ENCODE results near the gene SCN11A. TPM values are rescaled to one million over a fixed set of nuclear protein-coding genes. Genes with fewer than 3 reads are reported as not detected.

Gene SCN11A
- 0.02 TPM in 1 of 5 replicates, not detected in the others for total RNA-seq (2022; extraction: Qiagen RNA extraction)

DNA sequence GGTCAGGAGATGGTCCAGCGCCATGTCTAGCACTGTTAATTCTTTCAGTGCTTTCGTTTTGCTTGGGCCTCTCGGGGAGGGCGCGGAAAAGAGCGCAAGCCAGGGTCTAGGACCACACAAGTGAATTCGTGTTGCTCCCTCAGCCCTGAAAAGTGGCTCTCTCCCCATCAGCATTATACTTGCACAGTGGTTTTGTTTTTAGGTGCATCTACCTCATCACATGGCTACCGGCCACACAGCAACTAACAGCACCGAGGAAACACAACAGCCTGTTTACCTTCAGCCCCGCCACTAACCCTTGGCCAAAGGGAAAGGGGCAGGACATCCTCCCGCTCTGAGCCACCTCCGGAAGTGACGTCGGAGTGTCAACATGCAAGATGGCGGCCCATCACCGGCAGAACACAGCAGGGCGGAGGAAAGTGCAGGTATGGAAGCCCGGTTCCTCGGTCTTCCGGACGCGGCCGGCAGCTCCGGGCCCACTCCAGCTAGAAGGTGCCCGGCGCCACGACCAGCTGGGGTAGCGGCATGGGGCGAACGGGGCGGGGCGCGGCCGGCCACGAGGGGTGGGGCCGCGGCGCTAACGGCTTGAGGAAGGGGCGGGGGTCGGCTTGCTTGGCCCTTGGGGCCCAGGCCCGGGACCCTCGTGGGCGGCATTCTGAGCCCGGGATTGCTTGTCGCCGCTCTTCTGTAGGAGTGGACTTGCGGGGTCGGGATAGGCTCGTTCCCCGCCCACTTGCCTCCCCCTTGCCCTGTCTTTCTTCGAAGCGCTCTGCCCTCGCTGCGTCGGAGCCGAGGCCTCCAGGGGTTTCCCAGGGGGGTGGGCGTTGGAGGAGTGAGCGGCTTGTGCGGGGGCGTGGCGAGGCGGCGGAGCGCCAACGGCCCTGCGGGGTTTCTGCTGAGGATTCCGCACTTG is at the start of gene SCN11A, which contains the start of gene WDR48:
Gene SCN11A, minus strand, starts transcription at position 296 of the 913 bp plus-strand sequence. CDS start 101,582 bp downstream, outside the sequence.
Gene WDR48, plus strand, starts transcription at position 368 of the 913 bp plus-strand sequence. Its CDS starts 10 bp downstream, at position 378.

Other genes starting within 250 kb of the SCN11A start
- gene SCN10A, start 235.7 kb downstream of the SCN11A start, total RNA-seq (2022; extraction: Qiagen RNA extraction) = not detected in 5 replicates
- 17.9 to 22.5 TPM (median 21.0 TPM) in 5 replicates for gene WDR48, start 72 bp upstream of the SCN11A start, total RNA-seq (2022; extraction: Qiagen RNA extraction)
- 28.5 to 37.9 TPM (median 32.6 TPM) in 5 replicates for gene GORASP1, start 55.7 kb upstream of the SCN11A start, total RNA-seq (2022; extraction: Qiagen RNA extraction)
- gene TTC21A, start 55.7 kb upstream of the SCN11A start, total RNA-seq (2022; extraction: Qiagen RNA extraction) = 1.5 to 2.7 TPM (median 2.2 TPM) in 5 replicates
- 16.3 to 21.2 TPM (median 18.7 TPM) in 5 replicates for gene CSRNP1, start 101.6 kb upstream of the SCN11A start, total RNA-seq (2022; extraction: Qiagen RNA extraction)
- 0.12 to 0.23 TPM (median 0.17 TPM) in 5 replicates for gene XIRP1, start 140.7 kb upstream of the SCN11A start, total RNA-seq (2022; extraction: Qiagen RNA extraction)
- gene CX3CR1, start 228.1 kb upstream of the SCN11A start, total RNA-seq (2022; extraction: Qiagen RNA extraction) = 0.04 TPM in 1 of 5 replicates, not detected in the others